Kidney (tissue), 14 donors: ENCODE results near the gene KIF3A. TPM values are rescaled to one million over a fixed set of nuclear protein-coding genes. Genes with fewer than 3 reads are reported as not detected.

Experiments
- DNase-seq, 5 donors: peaks; one replicate each; pipeline ENCODE4 v3.0.0-alpha.2; 2013 to 2020
- FAIRE-seq: peaks from 2 replicates; lab custom pipeline; 2012; peaks lifted over from hg19 to GRCh38; lab: Jason Lieb, UNC
- H3K27ac ChIP-seq, 2 donors: one replicate each; pipeline ENCODE4 v1.7.0; 2013; ENCODE audit warnings: low read depth in 2 of 2, low read length in 2 of 2, inconsistent platforms in 1 of 2
- H3K27me3 ChIP-seq: one replicate; pipeline ENCODE4 v1.7.1; 2013; ENCODE audit warnings: low read length, inconsistent platforms; ENCODE audit not compliant: control insufficient read depth, insufficient read depth
- H3K36me3 ChIP-seq, 3 donors: one replicate each; pipeline versions ENCODE4 v1.7.0 to v1.7.1; 2013; ENCODE audit warnings: low read length in 3 of 3, control low read depth in 1 of 3, inconsistent platforms in 1 of 3; ENCODE audit not compliant: insufficient read depth in 3 of 3, control insufficient read depth in 2 of 3
- H3K4me1 ChIP-seq, 3 donors: one replicate each; pipeline versions ENCODE4 v1.7.0 to v1.7.1; 2013; ENCODE audit warnings: low read length in 3 of 3, inconsistent platforms in 1 of 3, low read depth in 1 of 3; ENCODE audit not compliant: control insufficient read depth in 2 of 3, insufficient read depth in 2 of 3
- H3K4me3 ChIP-seq, 3 donors: one replicate each; pipeline versions ENCODE4 v1.7.0 to v1.8.1; 2013; ENCODE audit warnings: low read length in 3 of 3, control low read depth in 1 of 3, inconsistent platforms in 1 of 3
- H3K9ac ChIP-seq, 3 donors: one replicate each; pipeline versions ENCODE4 v1.7.0 to v1.7.1; 2013; ENCODE audit warnings: low read length in 3 of 3, control low read depth in 1 of 3, inconsistent platforms in 1 of 3
- H3K9me3 ChIP-seq, 3 donors: one replicate each; pipeline versions ENCODE4 v1.7.0 to v1.7.1; 2013; ENCODE audit warnings: low read length in 3 of 3, control low read depth in 1 of 3, inconsistent platforms in 1 of 3; ENCODE audit not compliant: control insufficient read depth in 2 of 3, insufficient read depth in 1 of 3
- intact Hi-C: fragments of 100-400 bp; cut with DNase I; formaldehyde crosslinking; loops from one replicate; pipeline ENCODE4 v1.11.1; 2022
- polyA plus RNA-seq: library from polyadenylated mRNA; stranded (reverse); fragments of 350-450 nt; fragmentation: Illumina TruSeq; extraction: RNeasy Lipid Tissue Mini Kit (QIAGEN cat#74804); gene quantifications from one replicate; pipeline ENCODE4 v1.2.3, GENCODE V29; 2014; ENCODE audit warnings: low read depth, low replicate concordance; ENCODE audit not compliant: insufficient read depth
- total RNA-seq: library from RNA; stranded (reverse); fragmentation: NEBNext Ultra II Directional; extraction: Animal tissue kit (Norgen Biotek cat#: 25700); gene quantifications from one replicate; pipeline ENCODE4 v1.2.1, GENCODE V29; 2021
- TF ChIP-seq, protein P1 (sequence below): IDR thresholded peaks from 3 replicates; pipeline ENCODE4 v1.5.1; 2012; ENCODE audit warnings: mild to moderate bottlenecking, moderate library complexity, borderline replicate concordance; ENCODE audit not compliant: insufficient read depth; ENCODE audit errors: extremely low read depth
- donor health status: control.
- donor health status: control.
- donor health status: control.
- donor health status: control.
- donor health status: control.
- donor health status: DM: yes; HTN: yes; CAD: no.
- donor health status: Normal renal cell carcinoma (clear cell type).

Gene KIF3A
- total and polyA plus RNA-seq, 2 donors from 2014 or later = 7.1 to 13.9 TPM

DNA sequence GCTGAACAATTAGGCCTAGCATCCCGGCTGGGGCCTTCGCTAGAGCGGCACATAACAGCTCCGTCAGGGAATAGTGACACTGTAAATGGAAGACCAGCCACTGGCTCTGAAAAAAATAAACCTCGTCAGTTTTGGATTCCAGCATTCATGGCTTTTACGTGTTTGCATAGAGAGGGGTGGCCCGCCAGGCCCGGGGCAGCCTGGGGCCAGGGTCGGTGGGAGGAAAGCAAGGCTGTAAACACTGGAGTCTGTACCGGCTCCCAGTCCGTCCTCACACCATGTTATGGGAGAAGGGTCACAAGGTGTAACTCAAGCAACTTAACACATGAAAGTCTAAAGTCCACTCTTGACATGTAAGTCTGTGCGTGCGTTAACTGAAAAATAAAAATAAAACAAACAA, 21.1 kb upstream of the KIF3A start:
- H3K9me3 ChIP-seq = no peaks in the 10 kb centered on the region
- FAIRE-seq (no peak), DNase-seq (no peak)
- intact Hi-C loops = no loop called here
- TF ChIP-seq, protein P1, sequence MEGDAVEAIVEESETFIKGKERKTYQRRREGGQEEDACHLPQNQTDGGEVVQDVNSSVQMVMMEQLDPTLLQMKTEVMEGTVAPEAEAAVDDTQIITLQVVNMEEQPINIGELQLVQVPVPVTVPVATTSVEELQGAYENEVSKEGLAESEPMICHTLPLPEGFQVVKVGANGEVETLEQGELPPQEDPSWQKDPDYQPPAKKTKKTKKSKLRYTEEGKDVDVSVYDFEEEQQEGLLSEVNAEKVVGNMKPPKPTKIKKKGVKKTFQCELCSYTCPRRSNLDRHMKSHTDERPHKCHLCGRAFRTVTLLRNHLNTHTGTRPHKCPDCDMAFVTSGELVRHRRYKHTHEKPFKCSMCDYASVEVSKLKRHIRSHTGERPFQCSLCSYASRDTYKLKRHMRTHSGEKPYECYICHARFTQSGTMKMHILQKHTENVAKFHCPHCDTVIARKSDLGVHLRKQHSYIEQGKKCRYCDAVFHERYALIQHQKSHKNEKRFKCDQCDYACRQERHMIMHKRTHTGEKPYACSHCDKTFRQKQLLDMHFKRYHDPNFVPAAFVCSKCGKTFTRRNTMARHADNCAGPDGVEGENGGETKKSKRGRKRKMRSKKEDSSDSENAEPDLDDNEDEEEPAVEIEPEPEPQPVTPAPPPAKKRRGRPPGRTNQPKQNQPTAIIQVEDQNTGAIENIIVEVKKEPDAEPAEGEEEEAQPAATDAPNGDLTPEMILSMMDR = no peak
- H3K36me3 ChIP-seq = peaks cover 0 to 38% (median 15%) of the 10 kb centered on the region in 3 donors
- H3K27ac ChIP-seq = no peak overlapping the region
- H3K9ac ChIP-seq = no peak overlapping the region
- H3K4me3 ChIP-seq = no peak overlapping the region
- no peaks in the 10 kb centered on the region for H3K27me3 ChIP-seq
- H3K4me1 ChIP-seq = peaks cover 0 to under 1% (median 0%) of the 10 kb centered on the region in 3 donors

DNA sequence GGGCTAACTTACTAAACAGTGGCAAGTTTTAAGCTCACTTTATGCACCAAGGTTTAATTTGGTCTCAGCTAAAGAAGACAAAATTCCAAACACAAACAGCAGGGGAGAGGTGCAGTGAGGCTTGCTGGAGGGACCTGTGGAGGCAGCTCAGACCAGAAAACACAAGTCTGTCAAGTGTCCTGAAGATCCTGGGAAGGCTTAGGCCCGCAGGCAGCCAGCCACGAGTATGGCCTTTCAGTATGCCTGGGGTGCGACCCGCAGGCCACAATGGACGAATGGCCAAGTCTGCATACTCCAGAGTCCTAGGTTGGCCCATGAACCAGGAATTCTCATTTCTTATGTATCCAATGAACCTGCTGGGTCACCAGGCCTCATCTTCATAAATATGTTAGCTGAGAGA, 19.2 kb upstream of the KIF3A start:
- Histone ChIP-seq H3K27me3 (no peaks in the 10 kb centered on the region), H3K4me1 (peaks cover 0 to 10% (median 0%) of the 10 kb centered on the region in 3 donors), H3K9me3 (no peaks in the 10 kb centered on the region), H3K36me3 (peaks cover 0 to 29% (median 11%) of the 10 kb centered on the region in 3 donors), H3K9ac (no peak overlapping the region), H3K4me3 (no peak overlapping the region), H3K27ac (no peak overlapping the region)
- no peak for DNase-seq
- TF ChIP-seq, protein P1 = no peak
- intact Hi-C loops = no loop called here
- FAIRE-seq = no peak

DNA sequence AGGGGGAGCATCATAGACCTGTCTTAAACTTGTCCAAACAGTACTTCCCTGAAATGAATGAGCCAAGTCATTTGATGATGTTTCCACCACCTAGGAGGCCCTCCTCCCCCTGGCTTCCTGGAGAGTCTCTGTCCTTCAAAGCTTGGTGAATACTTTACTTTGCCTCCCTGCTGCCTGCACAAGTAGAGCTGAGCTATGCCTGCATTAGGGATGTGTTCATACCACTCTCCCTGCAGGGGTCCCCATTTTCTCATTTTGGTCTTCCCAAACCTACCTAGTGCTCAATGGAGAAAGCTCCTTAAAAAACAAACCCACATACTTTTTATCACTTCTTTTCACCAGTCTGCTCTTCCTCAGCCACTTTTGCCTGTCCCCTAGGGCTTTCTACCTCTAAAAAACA, 17.6 kb upstream of the KIF3A start:
- FAIRE-seq (no peak), DNase-seq (peak in 3 of 5 donors; percentile 29 to 68 (median 39))
- no peak overlapping the region for H3K4me3 ChIP-seq
- TF ChIP-seq, protein P1 = no peak
- intact Hi-C loops = no loop called here
- no peak overlapping the region for H3K27ac ChIP-seq
- H3K9ac ChIP-seq = no peak overlapping the region
- no peaks in the 10 kb centered on the region for H3K27me3 ChIP-seq
- H3K4me1 ChIP-seq = peaks cover 0 to 12% (median 4%) of the 10 kb centered on the region in 3 donors
- H3K36me3 ChIP-seq = peaks cover 0 to 22% (median 6%) of the 10 kb centered on the region in 3 donors
- H3K9me3 ChIP-seq = no peaks in the 10 kb centered on the region

DNA sequence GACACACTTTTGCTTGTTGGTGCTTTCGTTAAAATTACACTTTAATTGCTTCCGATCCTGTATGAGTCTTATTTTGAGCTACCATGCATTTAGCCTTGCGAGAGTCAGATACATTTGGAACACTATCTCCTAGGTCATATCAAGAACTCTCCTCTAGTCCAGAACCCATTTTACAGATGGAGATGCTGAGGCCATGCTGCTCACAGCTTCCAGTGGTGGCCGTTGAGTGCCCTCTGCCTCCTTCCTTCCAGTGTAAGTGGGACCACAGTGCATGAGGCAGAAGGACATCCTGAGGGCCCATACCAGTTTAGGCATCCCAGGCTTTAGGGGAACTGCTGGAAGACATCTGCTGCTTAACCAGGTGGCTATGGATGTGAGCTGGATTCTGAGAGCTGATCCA, 16.8 kb upstream of the KIF3A start:
- FAIRE-seq (no peak), DNase-seq (no peak)
- no peak overlapping the region for H3K9ac ChIP-seq
- TF ChIP-seq, protein P1 = no peak
- no peak overlapping the region for H3K4me3 ChIP-seq
- H3K4me1 ChIP-seq = peaks cover 0 to 12% (median 4%) of the 10 kb centered on the region in 3 donors
- no peaks in the 10 kb centered on the region for H3K9me3 ChIP-seq
- intact Hi-C loops = no loop called here
- no peaks in the 10 kb centered on the region for H3K27me3 ChIP-seq
- peaks cover 0 to 14% (median 2%) of the 10 kb centered on the region in 3 donors for H3K36me3 ChIP-seq
- no peak overlapping the region for H3K27ac ChIP-seq
